Cardiac septum (tissue), 1 donor: ENCODE data around the gene FALEC. TPM values are rescaled to one million over a fixed set of nuclear protein-coding genes. Genes with fewer than 3 reads are reported as not detected.
"Not testable (repeated sequence)": the region's sequence is repeated elsewhere in the genome, so short reads cannot be mapped to it uniquely, and the experiment has no call there.

Experiments used
- DNase-seq: peaks from one replicate; pipeline ENCODE4 v3.0.0-alpha.2; 2020; ENCODE audit warnings: low spot score
- intact Hi-C: fragments of 100-400 bp; cut with DNase I; formaldehyde crosslinking; loops from one replicate; pipeline ENCODE4 v1.14.0; 2022
- total RNA-seq: library from RNA; stranded (reverse); fragmentation: NEBNext Ultra II Directional; extraction: Animal tissue kit (Norgen Biotek cat#: 25700); gene quantifications from one replicate; pipeline ENCODE4 v1.2.1, GENCODE V29; 2021
- donor health status: DM: no; HTN: no; CAD: no.

FALEC gene
- total RNA-seq, 1 donor from 2014 or later, result 0.46 TPM

GRCh38 chr1:150564051-150564991 is 48.8 kb downstream of the FALEC start:
- intact Hi-C loops, result loop anchor here (5.0 kb wide), 1 partner anchor 133 kb away; the partner anchor contains the start of gene GOLPH3L
- no peak for DNase-seq

DNA sequence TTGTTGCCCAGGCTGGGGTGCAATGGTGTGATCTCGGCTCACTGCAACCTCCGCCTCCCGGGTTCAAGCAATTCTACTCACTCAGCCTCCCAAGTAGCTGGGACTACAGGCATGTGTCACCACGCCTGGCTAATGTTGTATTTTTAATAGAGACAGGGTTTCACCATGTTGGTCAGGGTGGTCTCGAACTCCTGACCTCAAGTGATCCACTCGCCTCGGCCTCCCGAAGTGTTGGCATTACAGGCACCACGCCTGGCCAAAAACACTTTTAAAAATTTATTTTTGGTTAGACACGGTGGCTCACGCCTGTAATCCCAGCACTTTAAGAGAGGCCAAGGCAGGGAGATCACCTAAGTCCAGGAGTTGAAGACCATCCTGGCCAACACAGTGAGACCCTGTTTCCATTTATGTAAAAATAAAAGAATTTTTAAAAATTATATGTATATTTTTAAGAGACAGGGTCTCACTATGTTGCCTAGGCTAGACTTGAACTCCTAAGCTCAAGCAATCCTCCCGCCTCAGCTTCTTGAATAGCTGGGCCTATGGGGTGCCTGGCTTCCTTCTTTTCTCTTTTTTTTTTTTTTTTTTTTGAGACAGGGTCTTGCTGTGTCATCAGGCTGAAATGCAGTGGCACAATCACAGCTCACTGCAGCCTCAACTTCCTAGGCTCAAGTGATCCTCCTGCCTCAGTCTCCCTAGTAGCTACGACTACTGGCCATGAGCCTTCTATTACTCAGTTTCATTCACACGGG is 49.9 kb downstream of the FALEC start:
- intact Hi-C loops, DNase-seq: not testable (repeated sequence)

DNA sequence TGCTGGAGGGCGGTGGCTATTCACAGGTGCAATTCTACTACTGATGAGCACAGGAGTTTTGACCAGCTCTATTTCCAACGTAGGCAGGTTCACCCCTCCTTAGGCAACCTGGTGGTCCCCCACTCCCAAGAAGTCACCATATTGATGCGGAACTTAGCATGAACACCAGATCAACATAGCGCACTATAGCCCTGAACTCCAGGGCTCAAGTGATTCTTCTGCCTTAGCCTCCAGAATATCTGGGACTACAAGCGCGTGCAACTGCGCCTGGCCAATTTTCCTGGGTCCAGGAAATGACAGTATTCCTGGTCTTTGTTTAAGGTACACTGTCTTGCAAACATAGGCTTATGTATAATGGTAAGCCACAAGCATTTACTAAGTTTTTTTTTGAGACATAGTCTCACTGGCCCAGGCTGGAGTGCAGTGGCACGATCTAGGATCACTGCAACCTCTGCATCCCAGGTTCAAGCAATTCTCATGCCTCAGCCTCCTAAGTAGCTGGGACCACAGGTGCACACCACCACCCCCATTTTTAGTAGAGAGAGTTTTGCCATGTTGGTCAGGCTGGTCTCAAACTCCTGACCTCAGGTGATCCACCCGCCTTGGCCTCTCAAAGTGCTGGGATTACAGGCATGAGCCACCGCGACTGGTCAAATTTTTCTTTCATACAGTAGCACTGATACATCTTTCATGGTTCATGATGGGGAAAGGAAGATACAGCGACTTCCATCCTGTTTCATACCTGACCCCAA is 51.2 kb downstream of the FALEC start:
- no peak for DNase-seq
- intact Hi-C loops, result no loop called here

DNA sequence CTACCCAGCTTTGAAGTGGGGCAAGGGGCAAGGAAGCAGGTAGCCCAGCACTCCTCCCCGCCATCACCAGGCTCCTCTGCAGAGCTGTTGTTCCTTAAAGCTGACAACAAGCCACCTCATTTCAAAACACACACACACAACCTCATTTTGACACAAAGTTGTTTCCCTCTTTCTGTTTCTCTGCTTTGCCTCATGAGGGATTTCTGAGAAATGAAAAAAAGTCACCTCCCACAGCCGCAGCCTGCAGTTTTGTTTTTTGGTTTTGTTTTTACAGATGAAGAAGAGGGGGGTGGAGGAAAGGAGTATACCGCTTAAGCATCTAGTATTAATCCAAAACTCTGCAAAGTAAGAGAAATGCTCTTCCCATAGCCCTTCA is 51.8 kb downstream of the FALEC start:
- DNase-seq, result no peak
- intact Hi-C loops, result no loop called here

DNA sequence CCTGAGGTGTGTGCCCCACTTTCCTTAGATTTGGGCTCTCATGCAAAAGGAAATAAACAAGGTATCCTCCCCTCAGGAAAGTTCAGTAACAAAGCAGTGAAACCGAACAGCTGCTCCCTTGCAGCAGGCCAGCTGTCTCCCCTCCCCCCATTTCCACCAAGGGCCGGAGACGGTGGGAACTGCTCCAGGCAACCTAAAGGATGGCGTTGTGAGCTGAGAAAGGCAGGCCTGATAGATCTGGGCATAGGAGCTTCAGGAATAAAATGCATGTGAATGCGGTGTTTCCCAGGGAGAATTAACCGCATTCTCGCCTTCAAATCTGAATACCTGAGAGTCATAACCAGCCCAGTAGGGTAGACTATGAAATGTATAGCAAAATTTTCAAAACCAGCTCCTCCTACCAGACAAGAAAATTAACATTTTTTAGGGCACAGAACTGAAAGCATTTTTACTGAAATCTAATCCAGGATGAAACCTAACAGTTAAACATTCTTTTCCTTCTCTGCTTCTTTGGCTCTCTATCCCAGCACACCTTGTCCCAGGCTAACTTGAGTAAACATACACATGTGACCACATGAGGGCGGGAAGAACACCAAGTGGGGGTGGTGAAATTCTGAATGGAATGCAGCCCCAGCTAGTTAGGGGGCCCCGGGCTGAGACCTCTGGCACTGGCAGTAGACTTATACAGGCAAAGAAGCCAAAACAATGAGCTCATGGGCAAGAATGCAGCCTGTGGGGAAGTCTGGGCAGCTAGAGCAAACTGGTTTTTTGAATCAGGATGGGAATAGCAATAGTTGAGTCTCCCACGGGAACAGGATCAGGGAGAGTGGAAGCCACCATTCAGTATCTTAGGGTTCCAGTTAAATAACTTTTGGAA is 52.4 kb downstream of the FALEC start:
- intact Hi-C loops, result no loop called here

DNA sequence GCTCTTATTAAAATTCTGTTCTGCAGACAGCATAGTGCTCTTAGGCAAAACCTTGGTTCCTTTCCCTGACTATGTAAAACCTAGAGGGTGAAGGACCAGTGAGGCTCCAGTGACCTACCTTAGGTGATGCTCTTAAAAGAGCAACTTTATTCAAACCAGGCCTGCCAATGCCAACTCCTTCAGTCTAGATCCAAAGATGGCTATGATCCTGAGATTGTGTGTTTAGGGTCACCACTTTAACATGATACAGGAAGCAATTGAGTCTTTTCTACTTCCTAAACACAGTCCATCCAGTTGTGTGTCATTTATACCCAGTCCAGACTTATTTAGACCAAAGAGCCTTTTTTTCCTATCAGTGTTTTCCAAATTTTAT is 53.0 kb downstream of the FALEC start:
- intact Hi-C loops, result no loop called here
- no peak for DNase-seq

More for the DNA sequence above, 52.4 kb downstream of the FALEC start:
- DNase-seq, result peak; percentile 83

DNA sequence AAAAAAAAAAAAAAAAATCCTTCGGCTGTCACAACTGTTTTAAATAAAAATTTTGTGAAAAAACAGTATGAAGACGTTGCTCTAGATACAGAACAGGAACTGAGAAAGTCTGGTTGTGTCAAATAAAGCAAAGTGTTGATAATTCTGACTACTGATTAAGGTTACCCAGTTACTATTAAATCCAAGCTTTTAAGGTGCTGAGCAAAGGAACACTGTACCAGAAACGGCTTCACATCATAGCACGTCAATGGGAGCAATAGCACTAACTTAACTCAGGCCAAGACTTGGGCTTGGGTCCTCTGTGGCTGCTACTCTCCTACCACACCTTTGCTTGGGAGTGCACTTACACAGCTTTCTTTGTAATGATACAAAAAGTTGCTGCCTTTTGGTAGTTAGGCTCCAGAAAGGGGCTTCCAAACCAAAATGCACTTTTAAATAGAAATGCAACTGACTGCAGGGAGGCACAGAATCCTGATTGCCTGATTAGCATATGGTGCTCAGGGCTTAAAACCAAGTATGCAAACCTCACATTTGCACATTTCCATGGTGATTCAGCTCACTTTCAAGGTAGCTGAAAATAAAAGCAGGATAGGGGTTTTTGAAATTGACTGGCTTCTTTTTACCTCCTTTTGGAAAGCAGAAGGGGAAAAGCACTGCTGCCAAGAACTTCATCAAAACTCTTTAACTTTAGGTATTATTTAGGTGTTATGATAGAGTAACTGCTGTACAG is 57.5 kb downstream of the FALEC start:
- intact Hi-C loops, result no loop called here
- no peak for DNase-seq

GRCh38 chr1:150573648-150574071 is 58.1 kb downstream of the FALEC start:
- intact Hi-C loops, DNase-seq: not testable (repeated sequence)

DNA sequence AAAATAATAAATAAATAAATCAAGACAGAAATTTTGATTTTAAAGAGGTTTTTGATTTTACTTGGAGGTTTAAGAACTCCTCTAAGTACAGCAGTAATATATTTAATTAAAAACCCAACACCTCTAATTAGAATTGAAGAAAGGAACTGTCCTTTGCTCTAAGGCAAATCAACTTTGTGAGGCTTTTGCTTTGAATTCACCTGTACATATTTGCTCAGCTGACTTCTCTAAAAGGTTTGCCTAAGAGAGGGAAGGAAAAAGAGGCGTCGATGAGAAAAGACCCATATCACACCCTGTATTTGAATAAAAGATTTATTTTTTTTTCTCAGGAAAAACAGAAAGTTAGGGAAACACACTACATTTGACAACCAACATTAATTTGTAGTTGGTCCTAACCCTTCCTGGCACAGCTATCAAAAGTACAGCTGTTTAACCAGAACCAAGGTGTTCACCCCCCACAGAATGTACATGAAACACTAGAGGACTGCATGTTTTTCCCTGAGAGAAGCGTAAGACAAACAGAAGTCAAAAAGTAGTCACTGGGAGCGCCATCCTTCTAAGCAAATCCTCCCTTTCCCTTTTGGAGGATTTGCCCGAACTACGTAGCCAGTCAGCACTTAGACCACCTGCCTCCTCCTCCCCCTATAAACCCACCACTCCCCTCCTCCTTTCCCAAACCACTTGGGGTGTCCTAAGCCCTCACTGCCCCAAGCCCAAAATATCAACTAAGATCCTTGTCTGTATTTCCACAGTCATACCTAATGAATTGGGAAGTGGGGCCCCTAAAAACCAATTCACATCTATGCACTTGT is 58.9 kb downstream of the FALEC start:
- intact Hi-C loops, result no loop called here
- DNase-seq, result no peak

DNA sequence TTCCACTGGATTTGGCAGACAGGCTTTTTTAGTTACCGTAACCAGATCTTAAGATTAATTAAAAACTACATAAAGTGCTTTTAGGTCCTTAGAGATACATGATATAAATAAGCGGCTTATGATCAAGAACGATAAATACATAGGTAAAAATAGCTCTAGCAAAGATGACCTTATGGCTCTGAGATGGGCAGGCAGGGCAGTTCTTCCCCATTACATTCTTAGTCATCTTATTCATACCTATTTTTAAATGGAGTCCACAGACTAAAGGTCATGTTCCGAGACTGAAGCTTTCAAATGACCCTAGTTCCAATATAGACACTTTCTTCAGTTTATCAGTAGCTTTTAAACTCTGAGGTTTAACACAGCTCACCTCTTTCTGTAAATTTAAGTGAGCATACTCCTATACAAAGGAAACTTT is 59.5 kb downstream of the FALEC start:
- DNase-seq, result no peak
- intact Hi-C loops, result no loop called here

GRCh38 chr1:150575518-150576366 is 60.2 kb downstream of the FALEC start:
- intact Hi-C loops, result no loop called here
- DNase-seq, result no peak

DNA sequence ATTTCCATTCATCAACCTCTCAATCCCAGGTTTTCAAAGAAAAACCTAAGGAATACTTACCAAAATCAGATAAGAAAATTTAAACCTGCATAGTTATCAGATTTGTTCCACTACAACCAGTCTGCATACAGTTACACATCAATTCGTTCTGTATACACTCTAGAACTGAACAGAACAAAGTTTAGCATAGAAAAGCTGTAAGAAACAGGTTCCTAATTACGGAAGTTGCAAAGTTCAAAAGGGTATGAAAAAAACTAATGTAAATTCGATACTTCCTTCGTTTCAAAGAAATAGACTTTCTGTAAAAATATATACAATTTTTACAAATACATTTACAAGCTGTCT is 60.8 kb downstream of the FALEC start:
- intact Hi-C loops, result no loop called here

GRCh38 chr1:150576794-150577556 is 61.4 kb downstream of the FALEC start:
- no peak for DNase-seq
- intact Hi-C loops, result no loop called here

More for the DNA sequence above, 60.8 kb downstream of the FALEC start:
- DNase-seq, result no peak

- no peak for DNase-seq
- intact Hi-C loops, result loop anchor here (1.0 to 2.0 kb wide), 2 partner anchors 16 to 43 kb away; no protein-coding TSS in a partner anchor
Observed at GRCh38 chr1:150577557-150578271, 62.2 kb downstream of the FALEC start.
